Osteoblast (primary cell): ENCODE data around the gene SOX6. TPM values are rescaled to one million over a fixed set of nuclear protein-coding genes. Genes with fewer than 3 reads are reported as not detected.

Experiments used
- DNase-seq: peaks from one replicate; pipeline ENCODE4 v3.0.0; 2011; ENCODE audit warnings: low spot score, mixed read lengths; ENCODE audit not compliant: insufficient read length; ENCODE audit errors: missing footprints
- H2AFZ ChIP-seq: 2 replicates; pipeline ENCODE4 v1.6.0; 2011; ENCODE audit warnings: mild to moderate bottlenecking, low read length
- H3K27ac ChIP-seq: 2 replicates; pipeline ENCODE4 v1.5.1; 2011; ENCODE audit warnings: mild to moderate bottlenecking, low read depth, low read length, moderate library complexity
- H3K27me3 ChIP-seq: 2 replicates; pipeline ENCODE4 v1.6.0; 2012; ENCODE audit warnings: mild to moderate bottlenecking, control low read depth, inconsistent platforms, low read length, moderate library complexity; ENCODE audit not compliant: insufficient read depth
- H3K36me3 ChIP-seq: 2 replicates; pipeline ENCODE4 v1.5.1; 2011; ENCODE audit warnings: mild to moderate bottlenecking, low read length, control low read depth, moderate library complexity; ENCODE audit not compliant: insufficient read depth
- H3K4me1 ChIP-seq: 2 replicates; pipeline ENCODE4 v1.5.1; 2011; ENCODE audit warnings: mild to moderate bottlenecking, low read length, control low read depth, moderate library complexity; ENCODE audit not compliant: insufficient read depth
- H3K4me2 ChIP-seq: 2 replicates; pipeline ENCODE4 v1.6.0; 2011; ENCODE audit warnings: mild to moderate bottlenecking, low read length; ENCODE audit not compliant: insufficient read depth
- H3K4me3 ChIP-seq: fragments of 200-600 bp; sonication (generic); 3 replicates; pipeline ENCODE4 v1.5.1; 2012; ENCODE audit warnings: mild to moderate bottlenecking, low read length, inconsistent platforms; ENCODE audit not compliant: insufficient read depth
- H3K79me2 ChIP-seq: 2 replicates; pipeline ENCODE4 v1.6.0; 2012; ENCODE audit warnings: mild to moderate bottlenecking, low read length, control low read depth, inconsistent platforms; ENCODE audit not compliant: insufficient read depth
- H3K9me3 ChIP-seq: 2 replicates; pipeline ENCODE4 v1.5.1; 2011; ENCODE audit warnings: low read depth, low read length, control low read depth
- H4K20me1 ChIP-seq: 2 replicates; pipeline ENCODE4 v1.6.0; 2012; ENCODE audit warnings: mild to moderate bottlenecking, low read length, control low read depth; ENCODE audit not compliant: insufficient read depth
- total RNA-seq: library from RNA; depleted of rRNA; stranded (reverse); fragments of >200 nt; gene quantifications from 2 replicates; pipeline ENCODE4 v1.2.3, GENCODE V29; 2012
- TF ChIP-seq, protein P1 (sequence below): IDR thresholded peaks from 2 replicates; pipeline ENCODE4 v1.5.1; 2011; ENCODE audit warnings: mild to moderate bottlenecking, low read depth, low read length, moderate library complexity; ENCODE audit errors: extremely low read depth

The SOX6 gene
- total RNA-seq, 1 donor, result 3.3 TPM

GRCh38 chr11:16322190-16322589, 34.2 kb downstream of the SOX6 start:
- no peak overlapping the region for H3K4me2 ChIP-seq
- TF ChIP-seq, protein P1, sequence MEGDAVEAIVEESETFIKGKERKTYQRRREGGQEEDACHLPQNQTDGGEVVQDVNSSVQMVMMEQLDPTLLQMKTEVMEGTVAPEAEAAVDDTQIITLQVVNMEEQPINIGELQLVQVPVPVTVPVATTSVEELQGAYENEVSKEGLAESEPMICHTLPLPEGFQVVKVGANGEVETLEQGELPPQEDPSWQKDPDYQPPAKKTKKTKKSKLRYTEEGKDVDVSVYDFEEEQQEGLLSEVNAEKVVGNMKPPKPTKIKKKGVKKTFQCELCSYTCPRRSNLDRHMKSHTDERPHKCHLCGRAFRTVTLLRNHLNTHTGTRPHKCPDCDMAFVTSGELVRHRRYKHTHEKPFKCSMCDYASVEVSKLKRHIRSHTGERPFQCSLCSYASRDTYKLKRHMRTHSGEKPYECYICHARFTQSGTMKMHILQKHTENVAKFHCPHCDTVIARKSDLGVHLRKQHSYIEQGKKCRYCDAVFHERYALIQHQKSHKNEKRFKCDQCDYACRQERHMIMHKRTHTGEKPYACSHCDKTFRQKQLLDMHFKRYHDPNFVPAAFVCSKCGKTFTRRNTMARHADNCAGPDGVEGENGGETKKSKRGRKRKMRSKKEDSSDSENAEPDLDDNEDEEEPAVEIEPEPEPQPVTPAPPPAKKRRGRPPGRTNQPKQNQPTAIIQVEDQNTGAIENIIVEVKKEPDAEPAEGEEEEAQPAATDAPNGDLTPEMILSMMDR, result no peak
- DNase-seq, result no peak
- no peaks in the 10 kb centered on the region for H3K9me3 ChIP-seq
- H3K36me3 ChIP-seq, result no peaks in the 10 kb centered on the region
- H3K4me1 ChIP-seq, result peaks cover 5% of the 10 kb centered on the region
- no peak overlapping the region for H3K27ac ChIP-seq
- no peak overlapping the region for H2AFZ ChIP-seq
- no peak overlapping the region for H3K4me3 ChIP-seq
- no peaks in the 10 kb centered on the region for H3K27me3 ChIP-seq
- no peaks in the 10 kb centered on the region for H3K79me2 ChIP-seq
- H4K20me1 ChIP-seq, result no peaks in the 10 kb centered on the region

DNA sequence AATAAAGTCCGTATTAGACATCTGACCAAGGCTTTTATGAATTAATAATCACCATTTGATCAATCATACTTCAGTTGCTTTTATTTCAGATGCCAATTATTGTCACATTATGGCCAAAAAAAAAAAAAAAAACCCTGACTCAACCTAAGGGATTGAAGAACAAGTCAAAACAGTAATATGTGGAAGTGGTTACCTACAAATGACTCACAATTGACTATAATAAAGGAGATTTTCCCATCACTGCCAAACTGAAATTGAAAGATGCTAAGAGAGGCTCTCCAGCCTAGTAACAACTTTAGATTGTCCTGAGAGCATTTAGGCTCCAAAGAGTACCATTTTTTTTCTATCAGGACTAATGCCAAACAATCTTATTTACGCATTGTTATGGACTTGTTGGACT, 35.2 kb downstream of the SOX6 start:
- TF ChIP-seq, protein P1, result no peak
- H3K4me2 ChIP-seq, result no peak overlapping the region
- H2AFZ ChIP-seq, result no peak overlapping the region
- H3K27me3 ChIP-seq, result no peaks in the 10 kb centered on the region
- H3K9me3 ChIP-seq, result no peaks in the 10 kb centered on the region
- no peak overlapping the region for H3K4me3 ChIP-seq
- H3K36me3 ChIP-seq, result no peaks in the 10 kb centered on the region
- no peaks in the 10 kb centered on the region for H3K4me1 ChIP-seq
- DNase-seq, result no peak
- H3K79me2 ChIP-seq, result no peaks in the 10 kb centered on the region
- no peak overlapping the region for H3K27ac ChIP-seq
- H4K20me1 ChIP-seq, result no peaks in the 10 kb centered on the region

- Histone ChIP-seq H2AFZ (peak overlapping the region; percentile 17), H3K27ac (no peak overlapping the region), H4K20me1 (no peaks in the 10 kb centered on the region), H3K4me3 (no peak overlapping the region), H3K9me3 (no peaks in the 10 kb centered on the region), H3K79me2 (no peaks in the 10 kb centered on the region), H3K27me3 (no peaks in the 10 kb centered on the region), H3K36me3 (no peaks in the 10 kb centered on the region), H3K4me1 (no peaks in the 10 kb centered on the region), H3K4me2 (no peak overlapping the region)
- no peak for DNase-seq
- TF ChIP-seq, protein P1, result no peak
Measured at GRCh38 chr11:16318320-16318719, 38.0 kb downstream of the SOX6 start.

GRCh38 chr11:16317712-16318111, 38.6 kb downstream of the SOX6 start:
- no peak overlapping the region for H2AFZ ChIP-seq

More at GRCh38 chr11:16317712-16318111, 38.6 kb downstream of the SOX6 start:
- Histone ChIP-seq H3K79me2 (no peaks in the 10 kb centered on the region), H3K27ac (no peak overlapping the region), H4K20me1 (no peaks in the 10 kb centered on the region), H3K4me2 (no peak overlapping the region), H3K4me1 (no peaks in the 10 kb centered on the region), H3K27me3 (no peaks in the 10 kb centered on the region), H3K36me3 (no peaks in the 10 kb centered on the region), H3K4me3 (no peak overlapping the region), H3K9me3 (no peaks in the 10 kb centered on the region)
- TF ChIP-seq, protein P1, result no peak
- DNase-seq, result no peak
